ENCODE data around the gene PDE4D. TPM values are rescaled to one million over a fixed set of nuclear protein-coding genes. Genes with fewer than 3 reads are reported as not detected.

The PDE4D gene
- total RNA-seq, 1 experiment from 2014 or later, result 2.1 TPM

- Mint-ChIP-seq H3K27me3 (ENCODE audit: low read depth) (no peaks in the 10 kb centered on the region), H3K36me3 (ENCODE audit: insufficient read depth in 1 of 3, low read depth in 3 of 3) (no peaks in the 10 kb centered on the region), H3K4me1 (peaks cover 8% of the 10 kb centered on the region in 2 experiments), H3K9me3 (no peaks in the 10 kb centered on the region), H3K27ac (no peak overlapping the region), H3K4me3 (no peak overlapping the region)
- H3K79me1 ChIP-seq (ENCODE audit: insufficient read depth, low read depth, low read length, poor library complexity, severe bottlenecking), result no peaks in the 10 kb centered on the region
- no peaks in the 10 kb centered on the region for H3K79me2 ChIP-seq (ENCODE audit: insufficient read depth, low read length)
- no peak overlapping the region for H3K27ac ChIP-seq (ENCODE audit: insufficient read length, low read depth, low read length)
- H3K9me3 ChIP-seq (ENCODE audit: control insufficient read depth, low read depth, low read length), result no peaks in the 10 kb centered on the region
- no peak overlapping the region for H3T11ph ChIP-seq (ENCODE audit: low read length)
- no peak overlapping the region for H2BK15ac ChIP-seq (ENCODE audit: low read depth, low read length)
- H3K56ac ChIP-seq (ENCODE audit: insufficient read length, low read depth, low read length), result no peak overlapping the region
- H2AFZ ChIP-seq (ENCODE audit: low read length), result no peak overlapping the region
- no peak overlapping the region for H4K5ac ChIP-seq (ENCODE audit: insufficient read length, low read depth, low read length)
- no peak for TF ChIP-seq CTCF (conservative IDR thresholded peaks at IDR 0.05)
- no peak overlapping the region for H3K4me2 ChIP-seq (ENCODE audit: insufficient read depth, insufficient read length, low read length)
- H4K91ac ChIP-seq (ENCODE audit: insufficient read length, low read depth, low read length), result no peak overlapping the region
- no peak overlapping the region for H3K9ac ChIP-seq (ENCODE audit: extremely low read depth, insufficient read length, low read length)
- H3K23me2 ChIP-seq (ENCODE audit: insufficient read length, low read depth, low read length, poor library complexity, severe bottlenecking), result no peaks in the 10 kb centered on the region
- no peak for DNase-seq
- WGBS (ENCODE audit: extremely low coverage, insufficient read length, low lambda C conversion rate), result no CpG with 5 or more reads among the region's 2 CpGs
- H3K4me1 ChIP-seq (ENCODE audit: insufficient read depth, low read length), result peaks cover 3% of the 10 kb centered on the region; the same call in 1 of the 2 replicates
- H3K14ac ChIP-seq (ENCODE audit: insufficient read depth, low read length), result no peak overlapping the region
- no peak overlapping the region for H2BK5ac ChIP-seq (ENCODE audit: insufficient read length, low read length)
- H3K23ac ChIP-seq (ENCODE audit: insufficient read length, low read depth, low read length), result no peak overlapping the region
- H2BK120ac ChIP-seq (ENCODE audit: low read depth, low read length, poor library complexity, severe bottlenecking), result no peak overlapping the region
- no peak overlapping the region for H2AK5ac ChIP-seq (ENCODE audit: insufficient read length, low read length)
- no peaks in the 10 kb centered on the region for H3K27me3 ChIP-seq (ENCODE audit: insufficient read depth, low read length)
- no peak overlapping the region for H3K18ac ChIP-seq (ENCODE audit: insufficient read length, low read depth, low read length)
- H4K8ac ChIP-seq (replicated peaks; ENCODE audit: insufficient read length, low read depth, low read length), result no peak overlapping the region
- no peaks in the 10 kb centered on the region for H4K20me1 ChIP-seq (ENCODE audit: control insufficient read depth, insufficient read depth, insufficient read length)
- H3K4ac ChIP-seq (ENCODE audit: low read depth, low read length), result no peak overlapping the region
- H2BK12ac ChIP-seq (ENCODE audit: insufficient read length, low read depth, low read length), result no peak overlapping the region
- H2BK20ac ChIP-seq (ENCODE audit: low read depth, low read length, poor library complexity, severe bottlenecking), result no peak overlapping the region
These were observed 23.6 kb upstream of the PDE4D start for GRCh38 chr5:59917121-59917520.
